GM10248 (cell line): ENCODE data around the gene ATG13.
"Not testable (repeated sequence)": the region's sequence is repeated elsewhere in the genome, so short reads cannot be mapped to it uniquely, and the experiment has no call there.

Source experiments
- CTCF ChIA-PET: fragments of 300-600 bp; sonication (Branson Sonifier 250); formaldehyde crosslinking; extraction: SDS; loops from one replicate; lab custom pipeline; 2021; ENCODE audit warnings: antibody characterized with exemption; lab: Yijun Ruan, JAX
- POLR2A ChIA-PET: fragments of 350-650 bp; sonication (Branson Sonifier 250); formaldehyde crosslinking; extraction: SDS; loops from one replicate; lab custom pipeline; 2020; ENCODE audit warnings: antibody characterized with exemption; lab: Yijun Ruan, JAX
- DNase-seq: peaks from one replicate; pipeline ENCODE4 v3.0.0; 2012; ENCODE audit errors: extremely low spot score
- CTCF ChIP-seq: IDR thresholded peaks from 2 replicates; pipeline ENCODE4 v1.5.1; 2012; ENCODE audit warnings: mild to moderate bottlenecking, low read depth; ENCODE audit errors: extremely low read depth, missing control alignments, control extremely low read depth

ATG13 gene

GRCh38 chr11:46669711-46670139 lies 52.4 kb downstream of the ATG13 start:
- POLR2A ChIA-PET = no interaction called here
- CTCF ChIA-PET = interaction anchor here (1.1 kb wide), 1 partner anchor 10 kb away, joined by 3 read pairs; no protein-coding TSS in a partner anchor
- DNase-seq = no peak
- peak; percentile 14 for TF ChIP-seq CTCF

GRCh38 chr11:46670521-46670920 lies 53.2 kb downstream of the ATG13 start:
- CTCF ChIA-PET = interaction anchor here (0.7 kb wide), 1 partner anchor 28 kb away, joined by 3 read pairs; no protein-coding TSS in a partner anchor

GRCh38 chr11:46671958-46672315 lies 54.6 kb downstream of the ATG13 start:
- no peak for DNase-seq
- CTCF ChIA-PET = interaction anchor here (1.1 kb wide), 1 partner anchor 9 kb away, joined by 4 read pairs; no protein-coding TSS in a partner anchor
- POLR2A ChIA-PET = no interaction called here
- no peak for TF ChIP-seq CTCF

More at GRCh38 chr11:46670521-46670920, 53.2 kb downstream of the ATG13 start:
- POLR2A ChIA-PET, DNase-seq: not testable (repeated sequence)

- ChIA-PET POLR2A (no interaction called here), CTCF (interaction anchor here (1.1 kb wide), 1 partner anchor 10 kb away, joined by 4 read pairs; no protein-coding TSS in a partner anchor)
- DNase-seq = no peak
- no peak for TF ChIP-seq CTCF
Observed at GRCh38 chr11:46672381-46672839, 55.1 kb downstream of the ATG13 start.

GRCh38 chr11:46673713-46674462 lies 56.5 kb downstream of the ATG13 start:
- no peak for DNase-seq
- ChIA-PET CTCF (interaction anchor here (0.9 to 1.6 kb wide), 6 partner anchors 16 to 275 kb away, joined by 3 to 6 read pairs (median 3); no protein-coding TSS in a partner anchor), POLR2A (no interaction called here)
- TF ChIP-seq CTCF = no peak

- POLR2A ChIA-PET = no interaction called here
- no peak for TF ChIP-seq CTCF
- CTCF ChIA-PET = interaction anchor here (1.1 to 1.6 kb wide), 5 partner anchors 16 to 276 kb away, joined by 3 to 6 read pairs (median 3); no protein-coding TSS in a partner anchor
- no peak for DNase-seq
Observed at GRCh38 chr11:46674463-46675287, 57.3 kb downstream of the ATG13 start.
